Measurements from ENCODE around the gene ZNF646.

DNA sequence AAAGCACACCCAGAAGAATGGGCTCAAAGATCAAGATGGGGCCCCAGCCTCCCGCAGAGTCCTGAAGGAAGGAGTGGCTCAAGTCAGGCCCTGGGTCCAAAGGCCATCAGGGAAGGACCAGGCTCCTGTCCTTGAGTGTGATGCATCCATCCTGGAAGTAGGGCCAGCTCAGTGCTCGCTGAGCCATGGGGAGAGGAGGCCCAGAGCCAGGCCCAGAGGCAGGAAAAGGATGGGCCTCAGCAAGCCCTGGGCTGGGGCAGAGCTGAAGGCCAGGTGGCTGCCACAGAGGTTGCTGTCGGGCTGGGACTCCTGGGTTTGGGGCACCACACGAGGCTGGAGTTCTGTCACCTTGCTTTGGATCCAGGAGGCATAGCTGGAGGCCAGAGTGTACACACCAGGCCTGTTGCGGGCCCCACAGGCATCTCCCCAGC lies 57.6 kb downstream of the ZNF646 start:
- no peak for TF ChIP-seq POLR2AphosphoS5 (IDR thresholded peaks at IDR 0.05)
- TF ChIP-seq, protein P1, sequence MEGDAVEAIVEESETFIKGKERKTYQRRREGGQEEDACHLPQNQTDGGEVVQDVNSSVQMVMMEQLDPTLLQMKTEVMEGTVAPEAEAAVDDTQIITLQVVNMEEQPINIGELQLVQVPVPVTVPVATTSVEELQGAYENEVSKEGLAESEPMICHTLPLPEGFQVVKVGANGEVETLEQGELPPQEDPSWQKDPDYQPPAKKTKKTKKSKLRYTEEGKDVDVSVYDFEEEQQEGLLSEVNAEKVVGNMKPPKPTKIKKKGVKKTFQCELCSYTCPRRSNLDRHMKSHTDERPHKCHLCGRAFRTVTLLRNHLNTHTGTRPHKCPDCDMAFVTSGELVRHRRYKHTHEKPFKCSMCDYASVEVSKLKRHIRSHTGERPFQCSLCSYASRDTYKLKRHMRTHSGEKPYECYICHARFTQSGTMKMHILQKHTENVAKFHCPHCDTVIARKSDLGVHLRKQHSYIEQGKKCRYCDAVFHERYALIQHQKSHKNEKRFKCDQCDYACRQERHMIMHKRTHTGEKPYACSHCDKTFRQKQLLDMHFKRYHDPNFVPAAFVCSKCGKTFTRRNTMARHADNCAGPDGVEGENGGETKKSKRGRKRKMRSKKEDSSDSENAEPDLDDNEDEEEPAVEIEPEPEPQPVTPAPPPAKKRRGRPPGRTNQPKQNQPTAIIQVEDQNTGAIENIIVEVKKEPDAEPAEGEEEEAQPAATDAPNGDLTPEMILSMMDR (IDR thresholded peaks at IDR 0.05), result no peak
- TF ChIP-seq EP300 (IDR thresholded peaks at IDR 0.05), result no peak

Data from upper lobe of left lung (tissue), 4 donors.